HG03196 (cell line): Measurements from ENCODE around the gene TBX5.

Experiments
- ATAC-seq: cut with Tn5 transposase; IDR thresholded peaks from one replicate; pipeline ENCODE4 v1.9.1; 2021; ENCODE audit not compliant: unreplicated experiment

The TBX5 gene

GRCh38 chr12:114406316-114406983 lies 506 bp upstream of the TBX5 start:
- no peak for ATAC-seq

- ATAC-seq, result no peak
Observed at GRCh38 chr12:114404926-114405518, 922 bp downstream of the TBX5 start.

- ATAC-seq, result no peak
Observed at GRCh38 chr12:114404083-114404925, 1.6 kb downstream of the TBX5 start.

GRCh38 chr12:114403690-114404066 lies 2.3 kb downstream of the TBX5 start:
- no peak for ATAC-seq

GRCh38 chr12:114403011-114403689 lies 2.8 kb downstream of the TBX5 start:
- no peak for ATAC-seq

- no peak for ATAC-seq
Observed at GRCh38 chr12:114402084-114402717, 3.7 kb downstream of the TBX5 start.

GRCh38 chr12:114401328-114402083 lies 4.4 kb downstream of the TBX5 start:
- ATAC-seq, result no peak

GRCh38 chr12:114400925-114401324 lies 5.0 kb downstream of the TBX5 start:
- no peak for ATAC-seq

GRCh38 chr12:114400361-114400811 lies 5.6 kb downstream of the TBX5 start:
- ATAC-seq, result no peak

GRCh38 chr12:114399664-114400211 lies 6.2 kb downstream of the TBX5 start:
- no peak for ATAC-seq

GRCh38 chr12:114397978-114398881 lies 7.7 kb downstream of the TBX5 start:
- no peak for ATAC-seq

- ATAC-seq, result no peak
Observed at GRCh38 chr12:114396869-114397719, 8.8 kb downstream of the TBX5 start.

GRCh38 chr12:114396153-114396868 lies 9.6 kb downstream of the TBX5 start:
- ATAC-seq, result no peak

- no peak for ATAC-seq
Observed at GRCh38 chr12:114395755-114396152, 10.2 kb downstream of the TBX5 start.

GRCh38 chr12:114395233-114395632 lies 10.7 kb downstream of the TBX5 start:
- no peak for ATAC-seq

GRCh38 chr12:114393569-114393968 lies 12.4 kb downstream of the TBX5 start:
- no peak for ATAC-seq

- no peak for ATAC-seq
Observed at GRCh38 chr12:114392909-114393308, 13.0 kb downstream of the TBX5 start.
